GM10248 (cell line): ENCODE measurements around the gene ZCWPW1.

ENCODE experiments used
- CTCF ChIA-PET: fragments of 300-600 bp; sonication (Branson Sonifier 250); formaldehyde crosslinking; extraction: SDS; loops from one replicate; lab custom pipeline; 2021; ENCODE audit warnings: antibody characterized with exemption; lab: Yijun Ruan, JAX
- POLR2A ChIA-PET: fragments of 350-650 bp; sonication (Branson Sonifier 250); formaldehyde crosslinking; extraction: SDS; loops from one replicate; lab custom pipeline; 2020; ENCODE audit warnings: antibody characterized with exemption; lab: Yijun Ruan, JAX
- DNase-seq: peaks from one replicate; pipeline ENCODE4 v3.0.0; 2012; ENCODE audit errors: extremely low spot score
- TF ChIP-seq, protein P1 (sequence below): IDR thresholded peaks from 2 replicates; pipeline ENCODE4 v1.5.1; 2012; ENCODE audit warnings: mild to moderate bottlenecking, low read depth; ENCODE audit errors: extremely low read depth, missing control alignments, control extremely low read depth

Gene ZCWPW1

DNA sequence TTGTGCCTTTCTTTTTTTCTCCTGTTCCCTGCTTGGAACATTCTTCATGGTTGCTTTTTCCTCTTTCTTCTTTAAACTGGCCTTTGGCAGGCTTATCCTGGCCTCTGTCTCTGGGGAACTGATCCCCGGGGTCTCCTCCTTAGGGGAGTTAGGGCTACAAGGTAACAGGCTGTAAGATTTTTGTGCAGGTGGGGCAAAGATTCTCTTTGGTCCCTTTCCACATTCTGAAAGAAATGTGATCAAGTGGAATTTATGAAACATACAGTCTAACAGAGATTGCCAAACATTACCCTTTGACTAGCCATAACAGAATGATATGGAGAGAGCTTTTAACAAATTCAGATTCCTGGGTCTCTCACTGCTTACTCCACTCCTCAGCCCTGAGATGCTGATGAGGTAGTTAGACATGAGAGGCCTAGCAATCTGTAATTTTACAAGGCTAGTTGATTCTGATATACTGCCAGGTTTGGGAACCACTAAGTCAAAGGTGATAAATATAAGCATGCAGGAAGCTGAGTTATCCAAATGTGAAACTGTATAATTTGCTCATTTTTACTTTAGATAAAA lies 8.8 kb downstream of the ZCWPW1 start:
- no peak for DNase-seq
- ChIA-PET POLR2A (no interaction called here), CTCF (interaction anchor here (1.2 to 5.5 kb wide), 2 partner anchors 12 to 31 kb away, joined by 3 to 44 read pairs; no protein-coding TSS in a partner anchor)
- TF ChIP-seq, protein P1, sequence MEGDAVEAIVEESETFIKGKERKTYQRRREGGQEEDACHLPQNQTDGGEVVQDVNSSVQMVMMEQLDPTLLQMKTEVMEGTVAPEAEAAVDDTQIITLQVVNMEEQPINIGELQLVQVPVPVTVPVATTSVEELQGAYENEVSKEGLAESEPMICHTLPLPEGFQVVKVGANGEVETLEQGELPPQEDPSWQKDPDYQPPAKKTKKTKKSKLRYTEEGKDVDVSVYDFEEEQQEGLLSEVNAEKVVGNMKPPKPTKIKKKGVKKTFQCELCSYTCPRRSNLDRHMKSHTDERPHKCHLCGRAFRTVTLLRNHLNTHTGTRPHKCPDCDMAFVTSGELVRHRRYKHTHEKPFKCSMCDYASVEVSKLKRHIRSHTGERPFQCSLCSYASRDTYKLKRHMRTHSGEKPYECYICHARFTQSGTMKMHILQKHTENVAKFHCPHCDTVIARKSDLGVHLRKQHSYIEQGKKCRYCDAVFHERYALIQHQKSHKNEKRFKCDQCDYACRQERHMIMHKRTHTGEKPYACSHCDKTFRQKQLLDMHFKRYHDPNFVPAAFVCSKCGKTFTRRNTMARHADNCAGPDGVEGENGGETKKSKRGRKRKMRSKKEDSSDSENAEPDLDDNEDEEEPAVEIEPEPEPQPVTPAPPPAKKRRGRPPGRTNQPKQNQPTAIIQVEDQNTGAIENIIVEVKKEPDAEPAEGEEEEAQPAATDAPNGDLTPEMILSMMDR: no peak

DNA sequence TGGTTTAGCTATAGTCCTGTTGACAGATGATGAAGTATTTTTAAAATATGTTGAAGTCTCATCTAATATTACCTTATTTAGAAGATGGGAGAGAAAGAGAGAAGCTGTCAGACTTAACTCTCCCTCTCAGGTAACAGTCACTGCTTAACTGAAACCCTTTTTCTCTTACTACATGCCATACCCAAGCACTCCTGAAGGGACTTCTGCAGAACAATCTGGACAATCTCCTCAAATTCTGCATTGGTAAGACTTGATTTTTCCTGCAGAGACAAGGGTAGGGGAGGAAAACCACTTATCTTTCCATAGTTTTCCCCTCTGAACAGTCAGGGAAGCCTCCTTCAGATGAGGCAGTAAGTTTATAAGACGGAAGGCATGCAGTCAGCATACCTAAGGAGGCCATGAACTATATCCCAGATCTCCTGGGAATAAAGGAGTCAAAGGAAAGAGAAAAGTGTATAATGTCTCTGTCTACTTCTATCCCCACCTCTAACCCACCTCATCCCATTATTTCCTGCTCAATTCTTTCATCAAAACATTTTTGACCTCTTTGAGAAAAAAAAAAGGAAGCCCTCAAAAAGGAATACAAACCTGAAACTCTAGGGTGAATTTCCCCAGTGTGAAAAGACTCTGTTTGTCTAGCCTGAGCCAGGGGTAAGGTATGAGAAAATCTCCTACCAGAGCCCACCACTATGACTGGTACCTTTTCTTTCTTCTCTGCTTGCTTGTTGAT lies 9.4 kb downstream of the ZCWPW1 start:
- DNase-seq: no peak
- POLR2A ChIA-PET: interaction anchor here (0.9 kb wide), 1 partner anchor 9 kb away, joined by 4 read pairs; the partner anchor contains the start of gene ZCWPW1
- TF ChIP-seq, protein P1: no peak
- CTCF ChIA-PET: interaction anchor here (5.5 kb wide), 1 partner anchor 12 kb away, joined by 44 read pairs; no protein-coding TSS in a partner anchor

DNA sequence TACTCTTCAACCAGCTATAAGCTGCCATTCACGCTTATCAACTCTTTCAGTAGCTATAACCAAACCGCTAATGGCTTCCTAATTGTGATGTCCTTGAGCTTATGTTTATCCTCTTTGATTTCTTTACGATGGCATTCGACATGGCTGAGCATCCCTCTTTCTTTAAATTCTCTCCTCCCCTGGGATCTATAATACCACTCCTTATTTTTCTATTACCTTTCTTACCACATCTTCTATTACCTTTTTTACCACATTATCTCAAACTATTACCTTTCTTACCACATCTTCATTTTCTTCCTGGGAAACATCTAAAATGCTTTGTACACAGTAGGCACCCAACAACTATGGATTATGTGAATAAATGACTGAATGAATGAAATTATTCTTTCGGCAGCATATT lies 13.1 kb downstream of the ZCWPW1 start:
- ChIA-PET POLR2A (no interaction called here), CTCF (interaction anchor here (0.7 to 3.5 kb wide), 5 partner anchors 8 to 281 kb away, joined by 3 to 29 read pairs (median 3); no protein-coding TSS in a partner anchor)
- no peak for DNase-seq
- TF ChIP-seq, protein P1: no peak

DNA sequence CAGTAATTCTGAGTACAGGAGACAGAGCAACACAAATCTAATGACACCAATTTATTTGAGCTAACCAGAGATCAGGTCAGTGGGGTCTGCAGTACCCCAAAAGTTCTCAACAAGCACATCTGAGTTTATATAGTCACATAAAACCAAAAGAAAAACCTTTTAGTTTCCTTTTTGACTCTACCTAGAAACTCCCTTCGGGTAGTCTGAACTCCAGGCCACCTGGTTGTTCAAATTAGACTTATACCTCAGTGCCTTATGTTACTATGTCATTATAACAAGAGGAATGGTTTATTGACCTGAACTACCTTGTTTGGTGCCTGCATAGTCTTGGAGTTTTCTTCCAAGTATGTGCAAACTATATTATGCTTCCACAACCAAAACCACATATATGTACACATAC lies 14.6 kb downstream of the ZCWPW1 start:
- ChIA-PET CTCF (interaction anchor here (1.0 to 3.5 kb wide), 3 partner anchors 9 to 11 kb away, joined by 5 to 13 read pairs (median 8); no protein-coding TSS in a partner anchor), POLR2A (interaction anchor here (1.0 kb wide), 1 partner anchor 14 kb away, joined by 3 read pairs; the partner anchor contains the start of gene ZCWPW1)
- TF ChIP-seq, protein P1: no peak
- peak; percentile 42 for DNase-seq

DNA sequence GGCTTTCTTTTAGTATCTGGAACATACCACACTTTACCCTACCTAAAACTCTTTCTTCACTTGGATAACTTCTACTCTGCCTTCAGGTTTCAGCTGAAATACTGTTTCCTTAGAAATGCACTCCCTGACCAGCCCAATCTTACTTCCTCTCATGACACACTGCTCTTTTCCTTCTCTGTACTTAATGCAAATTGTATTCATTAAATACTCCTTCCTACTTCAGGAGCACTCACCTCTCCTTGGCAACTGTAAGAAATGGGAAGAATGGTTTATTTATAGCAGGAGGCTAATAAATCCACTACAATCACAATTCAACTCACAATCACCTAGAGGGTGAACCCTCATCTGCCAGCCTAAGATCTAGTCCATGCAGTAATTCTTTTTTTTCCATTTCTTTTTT lies 15.2 kb downstream of the ZCWPW1 start:
- ChIA-PET POLR2A (no interaction called here), CTCF (interaction anchor here (1.0 to 3.5 kb wide), 3 partner anchors 9 to 11 kb away, joined by 5 to 13 read pairs (median 8); no protein-coding TSS in a partner anchor)
- DNase-seq: no peak

DNA sequence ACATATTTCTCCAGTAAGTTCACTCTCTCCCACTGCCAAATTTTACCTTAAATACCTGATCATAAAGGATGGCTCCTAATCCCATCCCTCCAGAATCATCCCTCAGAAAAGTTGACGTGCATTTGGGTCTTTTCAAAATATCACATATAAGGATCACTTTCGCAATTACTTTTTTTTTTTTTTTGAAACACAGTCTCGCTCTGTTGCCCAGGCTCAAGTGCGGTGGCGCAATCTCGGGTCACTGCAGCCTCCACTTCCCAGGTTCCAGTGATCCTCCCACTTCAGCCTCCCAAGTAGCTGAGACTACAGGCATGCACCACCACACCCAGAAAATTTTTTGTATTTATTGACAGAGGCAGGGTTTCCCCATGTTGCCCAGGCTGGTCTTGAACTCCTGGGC lies 17.4 kb downstream of the ZCWPW1 start:
- DNase-seq: no peak
- TF ChIP-seq, protein P1: no peak
- ChIA-PET CTCF (interaction anchor here (1.5 kb wide), 1 partner anchor 278 kb away, joined by 4 read pairs; no protein-coding TSS in a partner anchor), POLR2A (no interaction called here)

More for the DNA sequence above, 15.2 kb downstream of the ZCWPW1 start:
- TF ChIP-seq, protein P1: no peak
